Activated CD4-positive, alpha-beta T cell treated with anti-CD3 and anti-CD28 coated beads for 24 hours (primary cell): ENCODE data around the gene PBX3.
"Not testable (repeated sequence)": the region's sequence is repeated elsewhere in the genome, so short reads cannot be mapped to it uniquely, and the experiment has no call there.

Experiments
- DNase-seq, 2 donors: peaks; one replicate each; pipeline ENCODE4 v3.0.0-alpha.2; 2020; ENCODE audit warnings: low read depth in 2 of 2

The PBX3 gene

GRCh38 chr9:125776789-125777188 lies 29.6 kb downstream of the PBX3 start:
- DNase-seq: not testable (repeated sequence)

- not testable (repeated sequence) for DNase-seq
Observed at GRCh38 chr9:125778538-125779219, 31.5 kb downstream of the PBX3 start.

- not testable (repeated sequence) for DNase-seq
Observed at GRCh38 chr9:125779220-125779565, 32.0 kb downstream of the PBX3 start.

DNA sequence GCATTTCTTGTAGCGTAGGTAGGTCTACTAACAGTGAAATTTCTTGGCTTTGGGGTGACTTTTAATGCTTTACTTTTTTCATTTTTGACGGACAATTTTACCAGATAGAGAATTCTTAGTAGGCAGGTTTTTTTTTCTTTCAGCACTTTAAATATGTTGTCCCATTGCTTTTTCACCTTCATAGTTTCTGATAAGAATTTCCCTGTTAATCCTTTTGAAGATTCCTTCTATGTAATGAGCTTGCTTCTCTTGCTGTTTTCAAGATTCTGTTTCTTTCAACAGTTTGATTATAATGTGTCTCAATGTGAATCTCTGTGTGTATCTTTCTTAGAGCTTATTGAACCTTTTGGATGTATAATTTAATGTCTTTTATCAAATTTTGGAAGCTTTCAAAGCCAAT lies 35.5 kb downstream of the PBX3 start:
- DNase-seq: no peak

DNA sequence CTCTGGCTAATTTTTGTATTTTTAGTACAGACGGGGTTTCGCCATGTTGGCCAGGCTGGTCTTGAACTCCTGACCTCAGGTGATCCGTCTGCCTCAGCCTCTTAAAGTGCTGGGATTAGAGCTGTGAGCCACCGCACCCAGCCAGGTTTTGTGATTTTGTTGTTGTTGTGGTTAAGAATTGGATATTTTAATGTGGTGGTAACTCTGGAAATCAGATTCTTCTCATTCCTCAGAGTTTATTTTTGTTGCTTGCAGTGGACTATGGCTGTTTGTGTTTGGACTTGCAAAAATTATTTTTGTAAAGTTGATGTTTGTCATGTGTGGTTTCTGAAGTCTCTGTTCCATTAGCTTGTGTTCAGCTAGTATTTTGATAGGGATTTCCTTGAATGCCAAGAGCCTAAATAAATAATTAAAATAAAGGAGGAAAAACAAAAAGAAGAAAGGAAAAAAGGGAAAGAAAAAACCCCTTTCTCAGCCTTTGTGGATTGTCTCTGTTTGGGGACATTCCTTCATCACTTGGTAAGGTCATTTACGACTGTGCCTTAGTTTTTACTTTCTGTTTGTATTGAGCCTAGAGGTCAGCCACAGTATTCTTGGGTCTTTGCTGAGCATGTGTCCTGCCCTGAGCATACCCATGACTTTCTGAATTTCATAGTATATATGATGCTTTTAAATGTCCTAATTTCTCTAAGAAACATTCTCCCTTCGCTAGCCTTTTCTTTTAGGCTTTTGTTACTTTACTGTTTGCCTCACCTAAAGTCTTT lies 37.3 kb downstream of the PBX3 start:
- no peak for DNase-seq

DNA sequence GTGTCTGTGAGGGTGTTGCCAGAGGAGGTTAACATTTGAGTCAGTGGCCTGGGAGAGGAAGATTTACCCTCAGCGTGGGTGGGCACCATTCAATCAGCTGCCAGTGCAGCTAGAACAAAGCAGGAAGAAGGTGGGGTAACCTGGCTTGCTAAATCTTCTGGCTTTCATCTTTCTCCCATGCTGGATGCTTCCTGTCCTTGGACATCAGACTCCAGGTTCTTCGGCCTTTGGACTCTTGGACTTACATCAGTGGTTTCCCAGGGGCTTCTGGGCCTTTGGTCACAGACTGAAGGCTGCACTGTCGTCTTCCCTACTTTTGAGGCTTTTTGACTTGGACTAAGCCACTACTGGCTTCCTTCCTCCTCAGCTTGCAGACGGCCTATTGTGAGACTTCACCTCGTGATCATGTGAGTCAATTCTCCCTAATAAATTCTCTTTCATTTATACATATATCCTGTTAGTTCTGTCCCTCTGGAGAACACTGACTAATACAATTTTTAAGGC lies 38.1 kb downstream of the PBX3 start:
- DNase-seq: peak in 1 of 2 donors; percentile 3

- no peak for DNase-seq
Observed at GRCh38 chr9:125787715-125788114, 40.5 kb downstream of the PBX3 start.

DNA sequence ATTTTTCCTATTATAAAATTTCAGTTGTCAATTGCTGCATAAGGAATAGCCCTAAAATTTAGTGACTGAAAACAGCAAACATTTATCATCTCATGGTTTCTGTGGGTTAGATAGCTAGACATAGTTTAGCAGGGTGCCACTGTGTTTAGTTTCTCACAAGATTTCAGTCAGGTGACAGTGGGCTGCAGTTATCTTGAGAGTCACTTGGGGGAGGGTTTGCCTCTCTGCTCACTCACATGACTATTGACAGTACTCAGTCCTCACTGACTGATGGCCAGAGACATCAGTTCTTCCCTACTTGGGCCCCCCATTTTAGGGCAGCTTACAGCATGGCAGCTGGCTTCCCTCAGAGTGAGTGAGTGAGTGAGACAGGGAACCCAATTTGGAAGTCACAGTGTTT lies 42.0 kb downstream of the PBX3 start:
- no peak for DNase-seq

GRCh38 chr9:125794708-125795107 lies 47.5 kb downstream of the PBX3 start:
- DNase-seq: no peak

GRCh38 chr9:125795970-125796596 lies 48.9 kb downstream of the PBX3 start:
- DNase-seq: no peak

GRCh38 chr9:125797930-125798329 lies 50.8 kb downstream of the PBX3 start:
- DNase-seq: no peak

DNA sequence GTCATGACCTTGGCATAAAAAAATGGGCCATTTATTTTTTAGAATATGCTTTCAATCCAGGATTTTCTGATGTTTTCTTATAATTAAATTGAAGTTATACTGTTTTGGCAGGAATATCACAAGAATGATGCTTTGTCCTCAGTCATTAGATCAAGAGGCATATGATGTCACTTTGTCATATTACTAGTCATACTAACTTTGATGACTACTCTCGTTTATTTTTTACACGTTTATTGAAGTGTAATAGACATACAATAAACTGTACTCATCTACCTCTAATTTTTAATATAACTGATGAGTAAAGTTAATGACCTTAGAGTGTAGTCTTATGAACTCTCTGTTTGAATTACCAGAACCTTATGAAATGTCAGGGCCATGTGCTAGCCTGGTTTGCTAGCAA lies 56.4 kb downstream of the PBX3 start:
- no peak for DNase-seq

GRCh38 chr9:125805057-125805456 lies 57.9 kb downstream of the PBX3 start:
- no peak for DNase-seq

DNA sequence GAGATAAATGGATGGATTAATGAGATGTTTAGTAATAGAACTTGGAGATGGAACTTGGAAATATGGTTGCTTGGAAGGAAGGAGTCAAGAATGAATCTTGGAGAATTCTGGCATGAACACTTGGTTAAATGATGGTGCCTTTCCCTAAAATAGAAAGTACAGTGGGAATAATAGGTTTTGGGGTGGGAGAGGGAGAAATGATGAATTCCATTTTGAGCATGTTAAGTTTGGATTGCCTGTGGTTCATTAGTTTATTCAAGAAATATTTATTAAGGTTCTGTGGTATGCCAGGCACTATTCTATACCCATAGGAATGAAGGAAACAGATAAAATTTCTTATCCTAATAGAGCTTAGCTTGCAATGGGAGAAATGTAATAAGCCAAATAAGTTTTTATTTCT lies 58.4 kb downstream of the PBX3 start:
- DNase-seq: no peak

- no peak for DNase-seq
Observed at GRCh38 chr9:125807079-125807478, 59.9 kb downstream of the PBX3 start.

DNA sequence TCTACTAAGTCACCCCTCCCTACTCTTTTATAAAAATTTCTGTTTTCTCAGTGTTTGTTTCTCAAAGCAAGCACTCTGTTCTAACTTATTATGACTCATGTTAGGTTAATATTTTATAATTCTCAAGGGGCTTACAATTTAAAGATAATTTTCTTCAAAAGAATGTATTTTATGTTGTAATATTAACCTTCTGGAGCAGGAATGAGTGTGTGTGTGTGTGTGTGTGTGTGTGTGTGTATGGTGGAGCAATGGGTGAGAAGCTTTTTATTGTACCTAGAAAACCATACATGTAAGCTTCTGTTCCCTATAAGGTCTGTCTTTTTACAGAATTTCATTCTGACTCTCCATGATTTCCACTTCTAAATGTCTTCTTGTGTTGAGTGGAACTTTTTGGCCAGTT lies 63.0 kb downstream of the PBX3 start:
- no peak for DNase-seq

DNA sequence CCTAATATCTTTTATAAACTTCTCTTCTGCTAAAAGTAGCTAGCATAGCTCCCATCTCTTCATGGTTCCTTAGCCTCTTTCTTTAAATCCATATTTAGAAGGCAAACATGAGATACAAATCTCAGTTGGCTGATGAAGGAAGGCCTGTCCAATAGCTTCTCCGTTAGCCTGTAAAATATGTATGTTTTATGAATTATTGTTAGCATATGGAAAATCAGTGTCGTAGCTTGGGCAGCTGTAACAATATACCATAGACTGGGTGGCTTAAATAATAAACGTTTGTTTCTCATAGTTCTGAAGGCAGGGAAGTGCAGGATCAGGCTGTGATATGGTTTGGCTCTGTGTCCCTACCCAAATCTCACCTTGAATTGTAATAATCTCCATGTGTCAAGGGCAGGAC lies 63.8 kb downstream of the PBX3 start:
- no peak for DNase-seq

GRCh38 chr9:125812403-125812802 lies 65.2 kb downstream of the PBX3 start:
- DNase-seq: no peak

GRCh38 chr9:125815568-125815967 lies 68.4 kb downstream of the PBX3 start:
- peak in 1 of 2 donors; percentile 4 for DNase-seq

GRCh38 chr9:125816321-125816720 lies 69.1 kb downstream of the PBX3 start:
- DNase-seq: no peak

DNA sequence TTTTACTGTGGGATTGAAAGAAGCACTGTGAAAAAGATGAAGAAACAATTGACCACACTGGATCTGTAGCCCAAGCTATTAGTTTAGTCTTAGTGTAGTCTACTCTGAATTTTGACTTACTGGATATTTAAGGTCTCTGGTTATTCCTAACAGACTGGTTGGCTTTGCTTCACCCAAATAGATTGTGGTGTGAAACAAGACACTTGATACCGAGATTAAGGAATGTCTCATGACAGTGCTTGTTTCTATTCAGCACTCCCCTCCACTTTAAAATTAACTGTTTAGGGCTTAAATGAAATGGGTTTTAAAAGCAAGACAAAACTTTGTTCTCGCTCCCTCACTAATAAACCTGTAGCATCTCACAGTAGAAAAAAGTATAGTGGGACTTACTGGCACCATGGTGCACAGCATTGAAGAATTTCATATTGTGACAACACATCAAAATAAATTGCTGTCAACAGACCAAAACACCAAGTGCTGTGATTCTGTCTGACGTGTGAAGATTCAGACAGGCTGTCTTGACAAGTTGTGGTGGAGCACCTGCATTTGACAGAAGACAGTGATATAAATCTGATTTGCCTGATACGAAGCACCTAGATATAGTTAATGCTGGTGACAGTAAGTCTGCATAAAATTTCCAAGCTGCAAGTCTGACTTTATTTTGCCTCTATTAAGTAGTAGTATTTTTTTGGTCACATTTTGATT lies 73.1 kb downstream of the PBX3 start:
- DNase-seq: no peak

DNA sequence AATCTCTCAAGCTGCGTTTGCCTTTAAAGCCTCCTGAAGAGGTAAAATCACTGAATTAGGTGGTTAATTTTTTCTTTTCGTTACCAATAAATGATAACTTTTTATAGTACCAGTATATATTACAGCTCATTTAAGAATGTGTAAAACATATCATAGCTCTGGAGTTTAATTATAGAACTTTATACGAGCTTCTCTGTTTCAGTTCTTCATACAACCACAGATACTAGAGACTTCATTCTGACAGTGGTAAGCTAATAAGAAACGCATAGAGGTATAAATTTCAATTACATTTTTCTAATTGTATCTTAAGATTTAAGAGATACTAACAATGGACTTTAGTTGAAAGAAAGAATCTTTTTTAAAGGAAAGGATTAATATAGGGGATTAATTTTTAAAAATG lies 73.9 kb downstream of the PBX3 start:
- DNase-seq: no peak
